ENCODE measurements around the gene ERC2. TPM values are rescaled to one million over a fixed set of nuclear protein-coding genes. Genes with fewer than 3 reads are reported as not detected.

The ERC2 gene
- polyA plus RNA-seq, 1 experiment = 0.07 TPM

DNA sequence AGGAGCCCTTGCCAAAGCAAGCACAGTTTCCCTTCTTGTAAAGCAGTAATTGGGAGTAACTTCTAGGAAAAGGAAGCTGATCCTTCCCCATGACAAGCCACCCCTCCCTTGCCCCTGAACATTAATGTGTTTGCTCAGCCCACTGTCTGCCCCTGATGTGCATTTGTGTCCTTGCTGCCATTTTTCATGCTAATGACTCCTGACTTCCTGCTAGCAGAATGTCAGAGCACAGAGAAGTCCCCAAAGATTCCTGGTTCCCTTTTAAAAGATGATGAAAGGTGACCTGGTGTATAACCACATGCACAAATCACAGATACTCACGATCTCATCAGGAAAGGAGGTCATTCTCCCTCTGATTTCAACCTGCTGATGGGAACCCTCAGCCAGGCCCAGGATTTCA lies 936.9 kb downstream of the ERC2 start:
- Histone ChIP-seq H3K36me3 (ENCODE audit: control insufficient read depth, insufficient read depth, low read length) (no peaks in the 10 kb centered on the region), H3K4me3 (ENCODE audit: low read depth, low read length) (no peak overlapping the region), H3K27me3 (ENCODE audit: control insufficient read depth, insufficient read depth, low read length) (peaks cover 1% of the 10 kb centered on the region; the same call in 1 of the 2 replicates)
- ChIA-PET POLR2A (no interaction called here), CTCF (interaction anchor here (1.1 to 2.9 kb wide), 2 partner anchors 17 to 24 kb away, joined by 4 to 11 read pairs; no protein-coding TSS in a partner anchor)
- TF ChIP-seq CTCF (IDR thresholded peaks at IDR 0.05; ENCODE audit: insufficient read depth, low read depth, low read length) = no peak
- DNase-seq (ENCODE audit: low read depth) = no peak

- Histone ChIP-seq H3K4me3 (ENCODE audit: low read depth, low read length) (no peak overlapping the region), H3K36me3 (ENCODE audit: control insufficient read depth, insufficient read depth, low read length) (no peaks in the 10 kb centered on the region), H3K27me3 (ENCODE audit: control insufficient read depth, insufficient read depth, low read length) (no peaks in the 10 kb centered on the region; the same call in 1 of the 2 replicates)
- CTCF ChIA-PET = interaction anchor here (0.5 to 0.6 kb wide), 2 partner anchors 20 to 195 kb away, joined by 3 to 4 read pairs; no protein-coding TSS in a partner anchor
- DNase-seq (ENCODE audit: low read depth) = no peak
- no peak for TF ChIP-seq CTCF (IDR thresholded peaks at IDR 0.05; ENCODE audit: insufficient read depth, low read depth, low read length)
- POLR2A ChIA-PET = no interaction called here
Observed at GRCh38 chr3:55527361-55527760, 940.9 kb downstream of the ERC2 start.

DNA sequence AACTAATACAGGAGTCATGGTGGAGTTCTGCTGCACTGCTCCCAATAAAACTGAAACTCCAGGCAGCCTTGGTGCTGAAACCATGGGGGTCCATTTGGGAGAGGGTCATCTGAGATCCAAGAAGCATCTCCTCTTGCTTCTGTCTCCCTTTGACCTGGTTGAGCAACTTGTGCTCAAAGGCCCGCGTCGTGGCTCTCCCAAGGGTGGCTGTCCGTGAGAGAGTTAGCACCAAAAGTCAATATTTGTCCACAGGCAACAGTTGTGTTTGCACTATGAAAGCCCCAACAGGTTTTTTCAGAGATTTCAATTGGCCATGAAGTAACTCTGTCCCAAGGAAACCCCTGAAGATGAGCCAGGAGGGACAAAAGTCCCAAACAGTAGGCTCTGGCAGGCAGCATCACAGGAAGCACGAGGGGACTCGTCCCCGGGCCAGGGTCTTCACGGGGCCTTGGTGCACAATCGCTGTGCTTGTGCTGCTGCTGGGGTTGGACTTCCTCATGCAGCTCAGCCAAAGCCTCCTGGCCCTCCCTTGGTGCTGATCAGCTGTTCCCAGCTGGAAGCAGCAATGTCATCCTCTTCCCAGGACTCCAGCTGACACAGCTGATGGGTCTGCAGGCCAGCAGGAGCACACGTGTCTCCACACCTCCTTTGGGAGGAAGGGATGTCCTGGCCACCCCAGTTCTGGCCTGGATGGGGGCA lies 941.8 kb downstream of the ERC2 start:
- POLR2A ChIA-PET = no interaction called here
- no peaks in the 10 kb centered on the region; the same call in 1 of the 2 replicates for H3K27me3 ChIP-seq (ENCODE audit: control insufficient read depth, insufficient read depth, low read length)
- no peaks in the 10 kb centered on the region for H3K36me3 ChIP-seq (ENCODE audit: control insufficient read depth, insufficient read depth, low read length)
- no peak for TF ChIP-seq CTCF (IDR thresholded peaks at IDR 0.05; ENCODE audit: insufficient read depth, low read depth, low read length)
- CTCF ChIA-PET = no interaction called here
- no peak for DNase-seq (ENCODE audit: low read depth)
- no peak overlapping the region for H3K4me3 ChIP-seq (ENCODE audit: low read depth, low read length)

DNA sequence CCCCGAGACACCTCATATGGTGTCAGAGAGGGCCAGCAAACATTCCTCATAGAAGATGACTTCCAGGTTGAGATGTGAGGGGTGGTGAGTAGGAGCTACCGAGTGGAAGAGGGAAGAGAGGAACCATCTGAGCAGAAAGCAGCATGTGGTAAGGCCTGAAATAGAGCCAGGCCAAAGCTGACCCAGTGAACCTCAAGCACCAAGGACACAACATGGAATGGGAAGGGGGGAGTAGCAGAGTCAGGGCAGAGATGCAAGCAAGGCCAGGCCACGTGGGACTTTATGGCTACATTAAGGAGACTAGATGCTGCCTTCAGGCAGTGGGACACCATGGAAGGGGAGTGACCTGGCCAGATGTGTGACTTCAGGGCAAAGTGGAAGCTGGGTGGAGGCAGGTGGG lies 942.8 kb downstream of the ERC2 start:
- Histone ChIP-seq H3K27me3 (ENCODE audit: control insufficient read depth, insufficient read depth, low read length) (no peaks in the 10 kb centered on the region; the same call in 1 of the 2 replicates), H3K36me3 (ENCODE audit: control insufficient read depth, insufficient read depth, low read length) (no peaks in the 10 kb centered on the region), H3K4me3 (ENCODE audit: low read depth, low read length) (no peak overlapping the region)
- no peak for DNase-seq (ENCODE audit: low read depth)
- ChIA-PET CTCF (no interaction called here), POLR2A (no interaction called here)
- TF ChIP-seq CTCF (IDR thresholded peaks at IDR 0.05; ENCODE audit: insufficient read depth, low read depth, low read length) = no peak

GRCh38 chr3:55524565-55525244 lies 943.6 kb downstream of the ERC2 start:
- DNase-seq (ENCODE audit: low read depth) = no peak
- no peak for TF ChIP-seq CTCF (IDR thresholded peaks at IDR 0.05; ENCODE audit: insufficient read depth, low read depth, low read length)
- Histone ChIP-seq H3K4me3 (ENCODE audit: low read depth, low read length) (no peak overlapping the region), H3K27me3 (ENCODE audit: control insufficient read depth, insufficient read depth, low read length) (no peaks in the 10 kb centered on the region; the same call in 1 of the 2 replicates), H3K36me3 (ENCODE audit: control insufficient read depth, insufficient read depth, low read length) (no peaks in the 10 kb centered on the region)
- POLR2A ChIA-PET = interaction anchor here (0.7 kb wide), 1 partner anchor 9 kb away, joined by 8 read pairs; no protein-coding TSS in a partner anchor
- CTCF ChIA-PET = interaction anchor here (0.9 to 3.0 kb wide), 4 partner anchors 11 to 37 kb away, joined by 3 to 16 read pairs (median 4); partner anchors contain the start of gene WNT5A
